Inferior parietal cortex (tissue), 1 donor: ENCODE results near the gene UNC5A.
A peak's percentile ranks its signal among the peaks of the same experiment; 100 is the strongest.

ENCODE experiments used
- DNase-seq: peaks from one replicate; pipeline ENCODE4 v3.0.0-alpha.2; 2016; ENCODE audit errors: extremely low spot score

The UNC5A gene

GRCh38 chr5:176781638-176782570, 28.5 kb upstream of the UNC5A start:
- no peak for DNase-seq

- no peak for DNase-seq
Observed at GRCh38 chr5:176784218-176785165, 25.9 kb upstream of the UNC5A start.

- DNase-seq: no peak
Observed at GRCh38 chr5:176785184-176786145, 24.9 kb upstream of the UNC5A start.

- no peak for DNase-seq
Observed at GRCh38 chr5:176787676-176788075, 22.7 kb upstream of the UNC5A start.

- DNase-seq: no peak
Observed at GRCh38 chr5:176788091-176788490, 22.3 kb upstream of the UNC5A start.

GRCh38 chr5:176788941-176789872, 21.2 kb upstream of the UNC5A start:
- DNase-seq: peak; percentile 23

- DNase-seq: no peak
Observed at GRCh38 chr5:176789873-176790615, 20.3 kb upstream of the UNC5A start.

GRCh38 chr5:176790941-176791340, 19.4 kb upstream of the UNC5A start:
- no peak for DNase-seq

GRCh38 chr5:176792655-176793342, 17.6 kb upstream of the UNC5A start:
- no peak for DNase-seq

GRCh38 chr5:176793343-176793699, 17.0 kb upstream of the UNC5A start:
- peak; percentile 32 for DNase-seq

- DNase-seq: no peak
Observed at GRCh38 chr5:176793736-176794135, 16.6 kb upstream of the UNC5A start.

GRCh38 chr5:176794509-176794908, 15.8 kb upstream of the UNC5A start:
- no peak for DNase-seq

GRCh38 chr5:176796411-176796810, 13.9 kb upstream of the UNC5A start:
- no peak for DNase-seq

GRCh38 chr5:176796970-176797369, 13.4 kb upstream of the UNC5A start:
- DNase-seq: no peak

GRCh38 chr5:176797456-176798050, 12.8 kb upstream of the UNC5A start:
- no peak for DNase-seq

- DNase-seq: no peak
Observed at GRCh38 chr5:176798086-176798876, 12.1 kb upstream of the UNC5A start.

GRCh38 chr5:176798949-176799348, 11.4 kb upstream of the UNC5A start:
- DNase-seq: no peak

GRCh38 chr5:176799488-176799887, 10.9 kb upstream of the UNC5A start:
- DNase-seq: no peak
